PC-3 (cell line): ENCODE data around the gene SLC22A5.

ENCODE experiments used
- CTCF ChIP-seq: fragments of 300-600 bp; sonication (generic); conservative IDR thresholded peaks from 2 replicates; pipeline ENCODE4 v1.5.1; 2017; ENCODE audit warnings: antibody characterized with exemption, low read depth, mild to moderate bottlenecking, low read length
- EZH2 ChIP-seq: fragments of 300-600 bp; sonication (generic); IDR thresholded peaks from one replicate; pipeline ENCODE4 v1.6.1; 2017; ENCODE audit warnings: antibody characterized with exemption, mild to moderate bottlenecking, low read length; ENCODE audit not compliant: unreplicated experiment
- EZH2phosphoT487 ChIP-seq: fragments of 300-600 bp; sonication (generic); IDR thresholded peaks from 2 replicates; pipeline ENCODE4 v1.6.1; 2018; ENCODE audit warnings: mild to moderate bottlenecking, antibody characterized with exemption, low read length, borderline replicate concordance

DNA sequence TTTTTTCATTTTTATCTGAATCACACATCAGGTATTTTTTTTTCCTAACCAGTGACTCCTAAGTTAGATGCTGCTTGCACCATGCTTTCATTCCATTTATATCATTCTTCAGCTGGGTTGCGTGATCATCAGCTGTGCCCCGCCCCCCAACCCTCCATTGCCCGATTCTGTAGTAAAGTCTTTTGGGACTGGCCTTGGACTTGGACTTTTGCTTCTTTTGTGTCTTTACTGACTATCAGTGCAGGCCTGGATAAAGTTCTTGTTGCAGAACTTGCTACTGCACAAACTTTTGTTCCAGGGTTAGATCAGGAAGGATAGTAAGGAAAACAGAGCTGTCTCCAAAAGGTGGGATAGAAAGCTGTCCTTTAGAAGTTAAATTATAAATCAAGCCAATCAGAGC is 38.5 kb downstream of the SLC22A5 start:
- TF ChIP-seq CTCF (no peak), EZH2 (no peak), EZH2phosphoT487 (no peak)
